ENCODE results near the gene IP6K3.
A peak's percentile ranks its signal among the peaks of the same experiment; 100 is the strongest.

The IP6K3 gene

DNA sequence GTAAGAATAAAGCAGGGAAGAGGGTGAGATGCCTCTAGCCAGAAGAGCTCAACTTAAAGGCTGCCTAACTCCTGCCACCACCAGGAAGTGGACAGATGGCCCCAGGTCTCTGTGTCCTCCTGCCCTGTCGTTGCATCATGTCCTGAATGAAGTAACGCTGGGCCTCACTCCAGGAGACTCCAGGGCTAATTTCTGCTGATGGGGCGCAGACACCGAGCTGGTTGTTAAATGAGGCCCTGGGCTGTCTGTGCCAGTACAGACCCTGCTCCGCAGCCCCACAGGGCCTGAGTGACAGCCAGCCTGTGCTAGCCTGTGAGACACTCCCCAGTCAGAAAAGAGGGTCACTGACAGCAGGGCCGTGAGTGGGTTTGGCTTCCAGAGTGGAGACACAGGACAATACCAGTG is 6.5 kb downstream of the IP6K3 start:
- peak; percentile 46 for DNase-seq (ENCODE audit: low spot score)

DNA sequence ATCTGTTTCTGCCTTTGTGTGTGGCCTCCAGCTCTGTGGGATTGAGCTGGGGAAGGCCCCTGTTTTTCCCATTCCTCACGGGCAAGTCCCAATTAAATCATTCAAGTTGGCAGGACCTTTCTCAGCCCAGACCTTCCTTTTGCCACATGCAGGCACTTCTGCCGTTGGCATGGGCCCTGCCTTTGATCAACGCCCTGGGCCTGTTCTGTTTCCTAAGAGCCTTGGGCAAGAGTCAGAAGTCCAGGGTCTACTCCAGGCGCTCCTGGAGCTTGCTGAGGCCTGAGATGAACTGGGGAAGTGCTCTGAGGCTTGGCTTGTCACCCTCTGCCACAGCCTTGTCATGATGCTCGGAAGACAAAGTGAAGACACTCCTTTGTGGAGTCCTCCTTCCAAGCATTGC is 7.1 kb downstream of the IP6K3 start:
- no peak for DNase-seq (ENCODE audit: low spot score)

DNA sequence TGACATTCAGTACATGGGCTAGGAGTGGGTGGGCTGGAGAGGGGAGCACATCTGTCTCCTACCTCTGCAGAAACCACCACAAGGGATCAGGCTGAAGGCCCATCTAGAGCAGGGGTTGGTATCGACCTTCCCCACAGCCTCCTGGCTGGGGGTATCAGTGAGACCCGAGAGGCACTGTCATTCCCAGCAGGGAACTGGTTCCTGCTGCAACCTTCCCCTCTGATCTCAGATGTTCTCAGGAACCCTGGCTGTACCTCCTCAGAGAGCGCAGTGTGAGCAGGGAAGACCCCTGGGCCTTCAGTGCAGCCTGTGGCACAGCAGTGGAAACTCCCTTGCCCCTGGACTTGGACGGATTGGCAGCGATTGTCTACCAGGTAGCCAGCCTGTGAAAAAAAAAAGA is 7.8 kb downstream of the IP6K3 start:
- no peak for DNase-seq (ENCODE audit: low spot score)

DNA sequence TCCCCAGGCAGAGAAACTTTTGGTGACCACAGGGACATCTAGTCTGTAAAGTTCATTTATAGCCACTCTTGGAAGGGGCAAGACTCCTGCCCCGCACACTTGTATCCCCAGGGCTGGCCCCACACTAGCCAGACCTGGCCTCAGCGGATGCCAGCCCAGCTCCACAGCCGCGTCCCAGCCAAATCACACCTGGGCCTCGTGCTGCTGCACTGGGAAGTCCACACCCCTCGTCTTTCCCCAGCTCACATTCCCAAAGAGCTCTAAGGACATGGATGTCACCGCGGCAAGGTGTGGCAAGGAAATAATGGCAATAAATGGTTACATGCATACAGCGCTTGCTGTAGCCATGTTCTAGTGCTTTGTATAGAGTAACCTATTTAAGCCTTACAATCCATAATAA is 8.6 kb downstream of the IP6K3 start:
- no peak for DNase-seq (ENCODE audit: low spot score)

DNA sequence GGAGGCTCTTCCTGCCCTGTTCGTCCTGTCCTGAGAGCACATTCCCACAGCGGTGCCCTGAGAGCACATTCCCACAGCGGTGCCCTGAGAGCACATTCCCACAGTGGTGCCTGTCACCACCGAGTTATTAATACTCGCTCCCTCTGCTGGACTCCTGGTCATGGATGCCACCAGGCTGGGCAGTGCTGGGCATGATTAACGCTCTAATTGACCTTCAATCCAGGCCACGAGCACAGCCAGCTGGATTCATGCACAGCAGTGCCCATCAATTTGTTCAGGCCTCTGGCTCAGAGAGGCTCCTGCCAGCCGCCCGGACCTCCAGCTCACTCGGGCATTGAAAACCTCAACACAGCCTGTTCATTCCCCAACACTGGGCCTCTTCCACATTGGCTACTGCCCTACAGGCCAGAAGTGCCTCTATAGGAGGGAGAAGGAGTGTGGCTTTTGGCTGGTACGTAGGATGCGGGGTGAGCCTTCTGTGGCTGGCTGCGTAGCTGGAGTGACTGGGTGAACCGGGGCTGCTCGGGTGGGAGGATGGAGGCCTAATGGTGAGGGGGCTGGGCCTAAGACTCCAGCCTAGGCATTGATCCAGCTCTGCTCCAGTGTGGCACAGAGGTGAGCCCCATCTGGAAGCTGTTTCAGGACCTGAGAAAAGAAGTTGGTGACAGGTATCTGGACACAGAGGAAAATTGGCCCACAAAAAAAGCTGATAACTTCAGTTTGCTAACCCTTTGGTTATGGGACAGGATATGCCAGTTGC is 9.3 kb downstream of the IP6K3 start:
- DNase-seq (ENCODE audit: low spot score) = no peak

DNA sequence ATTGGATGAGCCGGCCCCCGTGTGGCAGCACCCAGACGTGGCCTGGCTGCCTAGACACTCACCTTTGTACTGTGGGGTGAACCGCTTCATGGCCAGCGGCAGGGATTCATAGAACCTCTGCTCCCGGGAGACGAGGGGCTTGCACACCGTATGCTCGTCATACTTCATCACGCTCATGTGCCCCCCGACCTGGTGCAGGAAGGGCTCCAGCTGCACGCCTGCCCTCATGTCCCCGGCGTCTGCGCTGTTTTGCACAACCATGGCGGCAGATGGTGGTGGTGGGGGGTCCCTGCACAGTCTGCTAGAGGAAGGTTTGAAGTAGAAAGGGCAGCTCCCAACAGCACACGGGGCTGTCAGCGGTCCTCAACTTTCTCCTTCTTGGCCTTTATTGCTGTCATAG is 11.5 kb downstream of the IP6K3 start:
- no peak for DNase-seq (ENCODE audit: low spot score)

DNA sequence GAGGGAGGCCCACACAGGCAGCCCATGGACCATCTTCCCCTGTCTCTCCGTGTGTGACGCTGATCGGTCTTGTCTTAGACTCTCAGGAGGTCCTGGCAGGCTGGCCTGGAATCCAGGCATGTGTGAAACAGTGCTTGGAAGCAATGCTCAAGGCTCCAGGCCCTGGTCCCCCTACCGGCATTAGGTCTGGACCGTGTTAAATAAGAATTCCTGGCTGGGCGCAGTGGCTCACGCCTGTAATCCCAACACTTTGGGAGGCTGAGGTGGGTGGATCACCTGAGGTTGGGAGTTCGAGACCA is 13.0 kb downstream of the IP6K3 start:
- DNase-seq (ENCODE audit: low spot score) = no peak

DNA sequence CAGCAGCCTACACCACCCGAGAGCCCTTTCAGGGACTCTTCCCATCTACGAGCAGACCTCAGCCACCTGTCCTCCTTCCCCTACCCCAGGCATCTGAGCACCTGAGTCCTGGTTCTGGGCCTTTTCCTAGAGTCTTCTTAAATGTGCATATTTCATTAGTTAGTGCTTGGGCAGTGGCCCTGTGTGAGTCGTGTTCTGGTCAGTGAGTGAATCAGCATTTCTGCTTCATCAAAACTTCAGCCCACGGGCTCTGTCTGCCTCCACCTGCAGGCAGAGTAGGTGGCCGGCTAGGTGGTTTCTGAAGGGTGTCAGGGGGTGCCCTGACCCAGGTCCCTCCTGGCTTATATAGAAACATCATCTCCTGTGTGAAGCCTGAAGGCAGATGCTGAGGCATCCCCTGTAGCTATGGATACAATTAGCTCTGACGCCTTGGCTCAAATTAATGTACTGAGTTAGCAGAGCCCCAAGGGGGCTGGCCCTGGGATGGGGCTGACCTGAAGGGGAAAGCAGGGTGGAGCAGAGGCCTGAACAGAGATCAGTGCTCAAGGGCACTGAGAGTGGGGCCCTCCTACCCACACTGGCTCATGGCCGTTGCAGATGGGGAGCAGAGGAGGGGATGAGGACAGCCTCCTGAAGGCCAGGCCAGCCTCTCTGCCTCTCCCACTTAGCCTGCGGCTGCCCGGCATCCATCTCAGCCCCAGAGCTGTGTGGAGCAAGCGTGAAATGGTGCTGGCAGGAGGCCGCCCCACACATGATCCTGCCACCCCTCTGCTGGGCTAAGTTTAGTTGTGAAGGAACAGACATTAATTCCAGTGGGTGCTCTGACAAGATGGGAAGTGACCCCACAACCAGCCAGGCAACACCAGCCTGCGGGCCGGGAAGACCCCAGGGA is 13.6 kb downstream of the IP6K3 start:
- no peak for DNase-seq (ENCODE audit: low spot score)

DNA sequence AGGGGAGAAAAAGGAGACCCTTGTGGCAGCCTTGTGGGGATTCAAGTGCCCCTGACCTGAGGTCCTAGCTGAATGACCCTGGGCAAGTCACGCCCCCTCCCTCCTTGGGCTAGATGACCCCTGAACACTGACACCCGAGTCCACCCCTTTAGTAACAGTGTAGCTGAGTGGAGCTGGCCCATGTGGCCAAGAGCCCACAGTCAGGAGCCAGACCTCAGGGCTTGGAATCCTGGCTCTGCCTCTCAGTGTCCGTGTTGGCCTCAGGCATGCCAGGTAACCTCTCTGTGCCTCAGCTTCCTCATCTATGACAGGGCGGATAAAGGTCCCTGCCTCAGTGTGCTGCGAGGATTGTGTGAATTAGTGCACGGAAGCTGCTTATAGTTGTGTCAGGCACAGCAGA is 14.3 kb downstream of the IP6K3 start:
- no peak for DNase-seq (ENCODE audit: low spot score)

DNA sequence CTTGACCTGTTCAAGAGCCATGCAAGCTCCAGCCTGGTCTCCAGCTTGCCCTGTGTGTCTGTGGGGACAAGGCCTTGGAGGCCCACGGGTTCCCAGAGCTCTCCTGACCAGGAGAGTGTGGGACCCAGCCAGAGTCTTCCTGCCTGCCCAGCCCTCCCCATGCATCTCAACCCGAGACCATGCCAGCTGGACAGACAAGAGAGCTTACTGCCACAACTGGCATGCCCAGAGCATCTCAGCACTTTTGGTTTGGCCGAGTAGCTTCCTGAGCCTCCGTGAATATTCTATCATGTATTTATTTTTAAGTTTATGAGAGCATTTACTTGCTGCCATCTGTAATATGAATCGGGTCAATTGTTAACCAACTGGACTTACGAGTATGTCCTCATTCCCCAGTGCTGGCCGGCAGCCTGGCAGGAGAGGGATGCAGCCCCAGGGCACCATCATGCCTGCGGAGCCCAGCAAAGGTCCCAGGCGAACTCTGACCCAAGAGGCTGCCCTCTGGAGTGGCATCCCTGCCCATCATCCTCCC is 14.9 kb downstream of the IP6K3 start:
- DNase-seq (ENCODE audit: low spot score) = no peak

DNA sequence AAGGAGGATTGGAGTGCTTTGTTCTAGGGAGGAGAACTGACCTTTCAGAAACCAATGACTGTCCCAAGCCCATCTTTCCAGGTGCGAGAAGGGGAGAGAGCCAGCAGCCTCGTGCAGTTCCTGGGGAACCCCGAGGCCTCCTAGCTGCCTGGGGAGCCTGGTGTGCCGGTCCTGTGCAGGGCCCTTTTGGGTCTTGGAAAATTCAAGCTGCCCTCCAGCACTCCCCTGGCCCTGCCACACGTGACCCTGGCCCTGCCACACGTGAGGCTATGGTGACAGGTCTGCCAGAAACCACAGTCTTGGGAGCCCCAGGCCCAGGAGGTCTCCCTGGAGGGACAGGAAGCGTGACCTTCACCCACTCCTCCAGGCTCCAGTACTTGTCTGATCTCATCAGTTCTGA is 15.7 kb downstream of the IP6K3 start:
- DNase-seq (ENCODE audit: low spot score) = no peak

DNA sequence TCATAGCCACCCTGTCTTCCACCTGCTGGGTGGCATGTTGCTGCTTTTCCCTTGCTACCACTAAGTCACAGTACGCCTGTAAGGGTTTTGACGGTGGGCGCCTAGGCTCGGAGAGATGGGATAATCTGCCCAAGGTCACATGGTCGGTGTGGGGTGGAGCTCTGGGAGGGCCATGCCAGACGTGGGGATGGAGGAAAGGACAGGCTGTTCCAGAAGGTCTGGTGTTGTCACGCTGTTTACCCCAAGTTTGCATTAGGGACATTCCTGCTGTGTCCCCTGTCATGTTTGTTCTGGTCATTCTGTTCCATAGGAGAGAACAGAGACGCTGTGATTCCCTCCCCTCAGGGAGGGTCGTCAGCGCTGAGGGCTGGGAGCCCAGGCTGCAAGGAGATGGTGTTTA is 16.1 kb downstream of the IP6K3 start:
- no peak for DNase-seq (ENCODE audit: low spot score)

DNA sequence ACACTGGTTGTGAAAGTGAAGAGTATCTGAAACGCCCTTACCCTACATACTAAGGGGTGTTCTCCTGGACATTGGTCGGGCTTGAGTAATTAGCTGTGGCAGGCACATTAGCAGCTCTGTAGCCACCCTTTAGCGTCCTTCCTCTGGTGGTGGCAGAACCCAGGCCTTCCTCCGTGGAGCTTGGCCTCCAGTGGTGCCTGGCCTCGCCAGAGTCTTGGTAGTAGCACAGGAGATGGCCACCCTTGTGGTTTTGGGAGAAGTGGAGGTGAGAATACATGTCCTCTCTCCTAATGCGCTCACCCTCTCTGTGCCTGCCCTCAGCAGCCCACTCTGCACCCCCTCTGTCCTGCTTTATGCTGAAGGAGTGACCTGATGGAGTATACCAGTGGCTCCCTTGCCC is 17.6 kb downstream of the IP6K3 start:
- DNase-seq (ENCODE audit: low spot score) = no peak

DNA sequence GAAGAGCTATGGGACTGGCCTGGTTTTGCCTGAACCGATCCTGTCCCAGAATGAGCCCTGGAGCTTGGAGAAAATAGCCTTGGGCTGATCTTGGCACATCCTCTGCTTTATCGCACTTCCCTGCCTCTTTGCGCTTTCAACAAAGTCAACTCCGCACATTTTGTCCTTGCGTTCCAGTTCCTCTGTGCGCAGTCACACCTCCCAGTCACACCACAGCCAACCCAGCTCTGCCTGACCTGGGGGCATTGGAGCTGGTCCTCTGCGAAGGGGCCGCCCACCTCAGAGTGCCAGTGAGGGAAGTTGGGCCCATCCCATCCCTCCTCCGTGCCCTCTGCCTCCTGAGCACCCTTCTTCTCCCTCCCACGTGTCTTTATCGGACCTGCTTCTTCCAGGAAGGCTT is 18.3 kb downstream of the IP6K3 start:
- DNase-seq (ENCODE audit: low spot score) = no peak

DNA sequence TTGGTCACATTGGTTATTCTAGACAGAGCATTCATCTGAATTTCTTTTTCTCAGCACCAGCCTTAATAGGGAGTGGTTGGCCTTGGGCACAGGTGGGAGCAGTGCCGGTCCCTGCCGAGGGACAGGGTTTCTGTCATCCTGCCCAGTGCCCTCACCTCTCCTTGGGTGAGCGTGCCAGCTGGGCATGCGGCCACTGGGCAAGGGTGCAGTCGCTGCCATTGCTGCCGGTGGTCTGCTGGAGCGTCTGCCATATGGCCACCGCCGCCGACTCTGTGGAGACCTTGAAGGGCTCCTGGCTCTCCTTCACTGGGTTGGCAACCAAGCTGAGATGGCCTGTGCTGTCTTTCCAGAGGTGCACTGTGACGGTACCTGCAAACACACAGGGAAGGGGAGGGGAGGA is 18.8 kb downstream of the IP6K3 start:
- DNase-seq (ENCODE audit: low spot score) = no peak

DNA sequence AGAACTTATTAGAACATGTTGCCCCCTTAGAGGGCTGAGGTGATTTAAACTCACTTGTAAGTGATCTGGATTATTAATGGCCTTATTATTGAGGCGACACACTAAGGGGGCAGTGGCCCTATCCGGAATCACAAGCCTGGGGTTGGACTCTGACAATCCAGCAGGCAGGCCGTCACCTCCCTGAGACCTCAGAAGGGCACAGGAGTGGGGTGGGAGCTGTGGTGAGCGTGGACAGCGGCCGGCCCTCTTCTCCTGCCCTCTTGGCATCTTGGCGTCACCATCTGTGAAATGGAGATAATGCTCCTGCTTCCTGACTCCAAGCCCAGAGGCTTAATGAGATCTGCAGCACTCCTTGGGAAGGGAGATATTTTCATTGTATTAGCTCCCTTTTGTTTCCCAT is 19.6 kb downstream of the IP6K3 start:
- DNase-seq (ENCODE audit: low spot score) = no peak

DNA sequence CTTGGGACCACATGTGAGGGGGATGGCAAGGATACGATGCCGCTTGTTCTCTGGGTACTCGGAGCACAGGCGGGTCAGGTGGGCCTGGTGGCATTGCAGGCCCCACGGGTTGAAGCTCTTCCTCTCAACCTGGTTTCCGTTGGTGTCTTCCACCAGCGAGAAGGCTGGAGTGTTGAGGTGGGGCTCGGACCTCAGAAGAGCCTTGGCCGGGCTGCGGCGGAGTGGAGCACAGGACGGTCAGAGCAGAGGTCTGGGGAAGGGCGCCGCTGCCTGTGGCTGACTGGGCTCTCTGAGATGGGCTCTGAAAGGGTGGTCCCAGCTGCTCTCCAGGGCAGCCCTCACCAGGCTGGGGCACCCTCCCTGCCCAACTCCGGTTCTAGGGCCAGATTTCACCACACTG is 20.0 kb downstream of the IP6K3 start:
- no peak for DNase-seq (ENCODE audit: low spot score)

DNA sequence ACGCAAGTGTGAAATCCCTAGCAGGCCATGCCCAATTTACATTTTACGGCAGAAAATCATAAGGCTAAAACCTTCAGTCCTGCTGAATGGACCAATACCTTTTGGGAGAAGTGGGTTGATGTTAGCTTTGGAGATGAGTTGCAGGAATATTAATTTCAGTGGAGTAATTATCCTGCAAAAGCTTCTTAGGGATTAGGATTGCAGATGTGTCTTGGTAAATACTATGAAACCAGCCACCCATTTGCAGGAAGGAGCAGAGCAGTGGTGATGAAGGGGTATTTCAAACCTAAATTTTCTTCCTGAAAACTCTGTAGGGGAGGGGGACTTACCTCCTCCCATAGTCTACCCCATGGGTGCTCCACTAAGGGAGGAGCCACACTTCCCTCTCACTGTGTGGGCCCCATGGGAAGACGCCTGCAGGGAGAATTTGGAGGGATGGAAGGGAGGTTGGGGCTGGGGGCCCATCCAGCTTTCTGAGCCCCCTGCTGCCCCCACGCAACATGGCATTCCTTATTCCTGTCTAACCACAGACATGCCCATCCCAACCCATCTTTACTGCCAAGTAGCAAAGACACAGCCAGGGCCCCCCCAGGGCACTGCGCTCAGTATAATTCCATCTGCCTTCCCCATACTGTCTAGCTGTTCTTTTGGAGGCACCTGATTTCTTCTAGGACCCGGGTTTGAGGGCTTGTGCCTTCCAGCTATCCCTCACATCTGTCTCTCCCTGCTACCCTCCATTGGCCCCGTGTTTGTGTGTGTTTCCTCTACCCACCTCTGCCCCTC is 20.6 kb downstream of the IP6K3 start:
- DNase-seq (ENCODE audit: low spot score) = no peak

DNA sequence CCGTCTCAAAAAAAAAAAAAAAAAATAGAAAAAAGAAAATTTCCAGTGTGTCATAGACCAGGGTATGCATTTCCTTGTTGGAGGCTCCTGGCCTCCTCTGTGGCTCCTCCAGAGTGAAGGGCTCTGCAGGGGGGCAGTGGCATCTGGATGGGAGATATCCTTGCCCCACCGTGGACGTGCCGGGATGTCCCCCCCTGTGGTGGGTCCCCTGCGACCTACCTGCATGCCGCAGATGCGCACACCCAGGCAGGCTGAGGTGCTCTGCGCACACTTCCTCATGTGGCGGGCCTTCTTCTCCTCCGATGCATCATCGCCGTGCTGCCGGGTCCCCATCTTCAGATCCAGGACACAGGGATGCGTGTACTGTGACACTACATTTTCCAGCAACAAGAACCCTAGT is 21.5 kb downstream of the IP6K3 start:
- DNase-seq (ENCODE audit: low spot score) = no peak

DNA sequence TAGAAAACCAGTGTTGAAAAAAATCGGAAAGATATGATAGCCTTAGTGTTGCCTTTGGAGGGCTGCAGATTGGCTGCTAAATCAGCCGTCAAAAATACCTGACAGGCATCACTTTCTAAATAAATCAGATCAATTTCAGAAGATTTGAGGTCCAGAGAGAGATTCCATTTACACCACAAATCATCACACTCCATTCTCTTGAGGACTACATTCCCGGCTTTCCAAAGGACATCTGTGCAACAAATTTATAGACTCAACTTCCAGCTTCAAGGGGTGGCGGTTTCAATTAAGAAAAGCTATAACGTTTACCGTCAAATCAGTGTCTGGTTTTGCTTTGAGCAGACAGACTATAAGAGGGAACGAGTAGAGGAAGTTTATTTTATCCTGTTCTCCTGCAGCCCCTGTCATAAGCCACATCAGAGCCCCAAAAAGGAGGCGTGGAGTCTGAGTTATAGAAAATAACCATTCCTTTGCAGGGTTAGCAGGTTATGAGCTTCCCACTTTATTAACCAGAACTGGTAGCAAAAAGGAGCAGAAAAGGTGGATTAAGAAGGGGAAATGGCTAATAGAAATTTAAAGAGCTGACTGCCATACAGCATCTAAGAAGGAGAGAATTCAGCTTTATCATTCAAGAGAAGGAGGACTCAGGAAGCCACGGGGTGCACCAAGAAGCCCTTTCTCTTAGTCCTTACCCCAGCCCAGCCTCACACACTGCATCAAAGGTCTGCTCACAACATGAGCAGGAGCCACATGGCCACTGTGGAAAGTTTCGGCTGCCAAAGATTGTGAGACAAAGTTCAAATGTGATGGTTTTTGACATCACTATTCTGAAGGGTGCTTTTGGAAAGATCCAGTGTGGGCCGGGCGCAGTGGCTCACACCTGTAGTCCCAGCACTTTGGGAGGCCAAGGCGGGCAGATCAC is 22.3 kb downstream of the IP6K3 start:
- DNase-seq (ENCODE audit: low spot score) = no peak

DNA sequence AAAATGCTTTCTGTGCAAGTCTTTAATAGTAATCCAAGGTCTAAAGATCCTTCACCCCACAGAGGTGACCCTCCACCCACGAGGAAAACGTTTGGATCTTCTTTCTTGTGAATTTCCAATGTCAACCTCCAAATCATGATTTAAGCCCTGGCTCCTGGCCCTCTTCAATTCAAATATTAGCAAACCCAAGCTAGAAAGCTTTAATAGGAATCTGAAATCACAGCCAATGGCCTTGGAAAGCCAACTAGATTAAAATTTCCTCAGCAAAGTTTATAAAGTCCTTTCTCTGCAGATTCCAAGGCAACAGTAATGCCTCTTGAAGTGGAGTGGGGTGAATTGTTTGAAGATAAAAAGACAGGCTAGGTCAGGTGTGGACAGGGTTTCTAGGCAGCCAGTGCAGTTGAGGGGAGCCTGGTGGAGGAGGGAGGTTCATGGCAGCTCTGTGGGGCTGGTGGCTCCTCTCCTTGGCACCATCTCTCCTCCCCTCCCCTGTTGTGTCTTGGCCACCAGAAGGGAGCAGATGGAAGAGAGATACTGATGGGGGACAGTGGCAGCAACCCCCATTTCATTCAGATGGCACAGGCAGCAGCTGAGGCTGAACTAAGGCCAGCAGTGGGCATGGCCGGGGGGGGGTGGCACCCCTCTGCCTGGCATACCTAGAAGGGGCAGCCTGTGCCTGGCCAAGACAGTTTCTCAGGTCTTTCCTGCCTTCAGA is 23.2 kb downstream of the IP6K3 start:
- DNase-seq (ENCODE audit: low spot score) = no peak

All from HuH-7 (cell line).